ENCODE measurements around the gene EIF4H.
A peak's percentile ranks its signal among the peaks of the same experiment; 100 is the strongest.
"Not testable (repeated sequence)": the region's sequence is repeated elsewhere in the genome, so short reads cannot be mapped to it uniquely, and the experiment has no call there.

Gene EIF4H

GRCh38 chr7:74173866-74174605 is at the start of gene EIF4H:
Gene EIF4H, plus strand, starts transcription at chr7:74174356. Its CDS starts 28 bp downstream, at chr7:74174384.
- peak; percentile 81 for DNase-seq (ENCODE audit: low spot score)

DNA sequence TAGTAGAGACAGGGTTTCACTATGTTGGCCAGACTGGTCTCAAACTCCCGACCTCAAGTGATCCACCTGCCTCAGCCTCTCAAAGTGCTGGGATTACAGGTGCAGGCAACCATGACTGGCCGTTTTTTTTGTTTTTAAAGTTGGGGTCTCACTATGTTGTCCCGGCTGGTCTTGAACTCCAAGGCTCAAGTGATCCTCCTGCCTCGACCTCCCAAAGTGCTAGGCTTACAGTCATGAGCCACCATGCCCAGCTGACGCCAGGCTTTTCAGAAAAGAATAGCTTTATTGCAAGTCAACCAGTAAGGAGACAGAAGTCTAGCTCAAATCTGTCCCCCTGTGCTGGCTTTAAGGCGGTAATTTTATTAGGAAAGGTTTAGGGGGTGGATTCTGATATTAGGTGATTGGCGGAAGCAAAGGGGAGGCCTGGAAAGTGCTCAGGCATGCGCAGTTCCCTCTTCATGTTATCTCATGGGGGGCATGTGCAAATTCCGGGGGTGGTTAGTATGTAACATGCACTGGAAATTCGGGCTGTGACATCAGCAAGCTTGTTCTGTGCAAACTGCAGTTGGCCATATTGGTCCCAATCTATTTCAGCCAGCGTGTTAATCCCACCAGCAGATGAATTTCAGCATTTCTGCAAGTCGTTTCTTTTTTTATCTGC is 47.8 kb upstream of the EIF4H start:
- no peak for DNase-seq (ENCODE audit: low spot score)

DNA sequence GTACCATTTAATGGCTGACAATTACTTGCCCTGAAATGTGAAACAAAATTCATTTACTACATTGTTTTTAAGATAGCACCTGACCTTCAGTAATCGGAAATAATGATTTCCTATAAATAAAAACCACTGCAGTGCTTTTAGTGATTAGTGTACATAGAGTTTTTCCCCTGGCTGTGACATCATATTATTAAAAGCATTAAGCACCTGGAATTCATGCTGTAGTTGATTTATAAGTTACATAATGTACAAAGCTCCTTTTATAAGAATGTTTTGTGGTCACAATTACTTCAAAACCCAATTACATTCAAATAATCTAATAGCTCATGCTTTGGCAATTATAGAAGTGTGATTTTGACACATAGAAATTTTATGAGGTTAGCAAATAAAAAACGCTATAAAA is 44.3 kb upstream of the EIF4H start:
- DNase-seq (ENCODE audit: low spot score) = no peak

GRCh38 chr7:74130518-74130917 is 43.6 kb upstream of the EIF4H start:
- DNase-seq (ENCODE audit: low spot score) = no peak

- no peak for DNase-seq (ENCODE audit: low spot score)
Measured at GRCh38 chr7:74134117-74134620, 40.0 kb upstream of the EIF4H start.

GRCh38 chr7:74138334-74138867 is 35.8 kb upstream of the EIF4H start:
- DNase-seq (ENCODE audit: low spot score) = no peak

DNA sequence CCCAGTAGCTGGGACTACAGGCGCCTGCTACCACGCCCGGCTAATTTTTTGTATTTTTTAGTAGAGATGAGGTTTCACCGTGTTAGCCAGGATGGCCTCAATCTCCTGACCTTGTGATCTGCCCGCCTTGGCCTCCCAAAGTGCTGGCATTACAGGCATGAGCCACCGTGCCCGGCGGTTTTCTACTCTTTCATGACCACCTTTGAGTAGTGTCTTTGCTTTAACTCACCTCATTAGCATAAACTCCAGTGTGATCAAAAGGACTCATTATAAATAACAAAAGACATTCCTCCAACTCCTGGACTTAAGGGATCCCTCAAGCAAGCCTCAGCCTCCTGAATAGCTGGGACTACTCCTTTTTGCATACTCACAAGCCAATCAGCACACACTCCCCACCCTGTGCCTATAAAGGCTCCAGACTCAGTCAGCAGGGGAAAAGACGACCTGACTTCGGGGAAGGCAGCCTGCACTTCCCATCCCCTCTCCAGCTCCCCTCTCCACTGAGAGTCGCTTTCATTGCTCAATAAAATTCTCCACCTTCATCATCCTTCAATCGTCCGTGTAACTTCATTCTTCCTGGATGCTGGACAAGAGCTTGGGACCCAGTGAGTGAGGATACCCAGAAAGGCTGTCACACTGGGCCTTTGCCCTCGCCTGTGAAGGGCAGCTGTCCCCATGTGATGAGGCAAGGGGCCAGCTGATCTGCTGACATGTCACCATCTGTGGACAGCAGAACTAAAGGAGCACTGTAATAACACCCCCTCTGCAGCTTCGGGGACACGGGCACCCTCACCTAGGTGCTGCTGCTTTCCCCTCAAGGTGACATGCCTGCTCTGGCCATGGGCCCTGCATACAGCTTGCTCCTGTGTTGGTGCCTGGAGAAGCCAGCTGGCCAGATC is 35.0 kb upstream of the EIF4H start:
- DNase-seq (ENCODE audit: low spot score) = no peak

DNA sequence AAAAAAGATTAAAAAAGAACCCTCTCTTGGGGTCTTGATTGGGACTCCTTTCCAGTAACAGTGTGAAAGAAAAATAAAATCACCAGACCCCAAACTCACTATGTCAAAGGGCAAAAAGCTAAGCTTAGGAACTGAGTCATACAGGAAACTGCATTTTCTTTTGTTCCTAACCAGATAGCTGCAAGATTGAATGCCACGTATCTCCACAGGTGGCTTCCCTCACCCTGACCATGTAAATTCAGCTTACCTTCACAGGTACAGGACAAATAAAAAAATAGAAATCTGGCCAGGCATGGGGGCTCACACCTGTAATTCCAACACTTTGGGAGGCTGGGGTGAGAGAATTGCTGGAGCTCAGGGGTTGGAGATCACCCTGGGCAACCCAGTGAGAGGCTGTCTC is 32.5 kb upstream of the EIF4H start:
- DNase-seq (ENCODE audit: low spot score) = no peak

GRCh38 chr7:74143383-74143782 is 30.8 kb upstream of the EIF4H start:
- no peak for DNase-seq (ENCODE audit: low spot score)

DNA sequence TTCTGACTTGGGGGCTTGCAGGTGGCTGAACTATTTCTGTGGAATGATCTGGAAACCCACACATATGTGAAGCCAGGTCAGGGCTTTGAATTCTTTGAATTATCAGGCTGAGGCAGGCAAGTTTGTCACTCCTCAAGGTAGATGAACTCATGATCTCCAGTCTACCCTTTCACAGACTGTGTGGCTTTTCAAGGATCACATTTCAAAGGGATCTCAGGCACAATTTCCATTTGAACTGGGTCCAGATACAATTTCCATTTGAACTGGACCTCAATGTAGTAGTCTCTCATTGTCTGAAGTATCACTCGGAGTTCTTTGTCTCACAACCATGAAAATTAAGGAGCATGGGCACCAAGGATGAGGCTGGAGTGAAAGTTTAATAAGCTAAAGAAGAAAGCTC is 25.7 kb upstream of the EIF4H start:
- no peak for DNase-seq (ENCODE audit: low spot score)

- no peak for DNase-seq (ENCODE audit: low spot score)
Measured at GRCh38 chr7:74149071-74149470, 25.1 kb upstream of the EIF4H start.

DNA sequence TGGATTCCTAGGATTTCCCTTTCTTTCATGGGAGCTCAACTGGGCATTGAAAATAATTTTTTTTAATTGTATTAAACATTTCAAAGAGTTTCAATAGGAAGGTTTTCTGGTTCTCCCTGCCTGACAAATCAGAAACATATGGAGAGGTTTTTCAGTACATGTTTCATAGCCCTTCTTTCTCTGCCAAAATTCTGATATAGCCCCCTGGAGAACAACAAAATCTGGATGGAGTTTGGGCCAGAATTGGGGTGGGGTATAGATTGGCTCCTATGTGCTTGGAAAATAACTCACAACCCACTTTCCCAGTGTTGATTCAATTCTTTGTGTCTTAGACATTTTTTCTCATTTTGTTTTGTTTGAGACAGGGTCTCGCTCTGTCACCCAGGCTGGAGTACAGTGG is 24.6 kb upstream of the EIF4H start:
- no peak for DNase-seq (ENCODE audit: low spot score)

DNA sequence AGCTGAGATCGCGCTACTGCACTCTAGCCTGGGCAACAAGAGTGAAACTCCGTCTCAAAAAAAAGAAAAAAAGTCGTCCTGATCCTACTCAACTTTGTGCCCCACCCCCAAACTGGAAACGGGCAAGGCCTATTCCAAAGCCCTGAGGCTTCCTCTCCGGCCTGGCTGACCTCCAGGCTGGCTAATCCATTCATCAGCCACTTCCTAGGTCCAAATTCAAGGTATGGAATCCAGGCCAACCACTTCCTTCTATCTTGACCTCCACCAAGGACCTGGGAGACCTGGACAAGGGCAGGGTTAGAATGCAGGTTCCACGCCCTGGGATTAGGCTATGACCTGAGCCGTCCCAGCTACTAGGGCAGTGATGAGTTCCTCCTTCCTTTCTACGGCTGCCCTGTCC is 20.4 kb upstream of the EIF4H start:
- DNase-seq (ENCODE audit: low spot score) = no peak

DNA sequence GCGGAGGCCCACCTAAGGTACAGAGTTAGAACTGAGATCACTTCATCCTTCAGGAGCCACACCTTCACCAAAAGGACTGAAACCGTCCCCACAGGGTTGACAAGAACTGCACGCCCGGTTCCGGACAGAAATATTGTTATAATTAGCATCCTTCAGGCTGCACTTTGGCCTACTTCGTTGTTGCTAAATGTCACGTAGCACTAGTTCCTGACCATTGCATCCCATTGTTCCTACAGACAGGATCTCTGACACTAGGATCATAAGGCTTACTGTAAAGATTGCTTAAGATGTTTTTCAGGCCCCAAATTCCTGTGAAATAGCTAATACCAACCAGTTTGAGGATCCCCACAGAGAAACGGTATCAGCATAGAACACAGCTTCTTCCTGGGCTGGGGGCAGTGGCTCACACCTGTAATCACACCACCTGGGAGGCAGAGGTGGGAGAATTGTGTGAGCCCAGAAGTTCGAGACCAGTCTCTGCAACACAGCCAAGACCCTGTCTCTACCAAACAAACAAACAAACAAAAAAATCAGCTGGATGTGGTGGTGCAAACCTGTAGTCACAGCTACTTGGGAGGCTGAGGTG is 18.3 kb upstream of the EIF4H start:
- no peak for DNase-seq (ENCODE audit: low spot score)

GRCh38 chr7:74157605-74158004 is 16.6 kb upstream of the EIF4H start:
- no peak for DNase-seq (ENCODE audit: low spot score)

GRCh38 chr7:74164985-74165456 is 9.1 kb upstream of the EIF4H start:
- no peak for DNase-seq (ENCODE audit: low spot score)

DNA sequence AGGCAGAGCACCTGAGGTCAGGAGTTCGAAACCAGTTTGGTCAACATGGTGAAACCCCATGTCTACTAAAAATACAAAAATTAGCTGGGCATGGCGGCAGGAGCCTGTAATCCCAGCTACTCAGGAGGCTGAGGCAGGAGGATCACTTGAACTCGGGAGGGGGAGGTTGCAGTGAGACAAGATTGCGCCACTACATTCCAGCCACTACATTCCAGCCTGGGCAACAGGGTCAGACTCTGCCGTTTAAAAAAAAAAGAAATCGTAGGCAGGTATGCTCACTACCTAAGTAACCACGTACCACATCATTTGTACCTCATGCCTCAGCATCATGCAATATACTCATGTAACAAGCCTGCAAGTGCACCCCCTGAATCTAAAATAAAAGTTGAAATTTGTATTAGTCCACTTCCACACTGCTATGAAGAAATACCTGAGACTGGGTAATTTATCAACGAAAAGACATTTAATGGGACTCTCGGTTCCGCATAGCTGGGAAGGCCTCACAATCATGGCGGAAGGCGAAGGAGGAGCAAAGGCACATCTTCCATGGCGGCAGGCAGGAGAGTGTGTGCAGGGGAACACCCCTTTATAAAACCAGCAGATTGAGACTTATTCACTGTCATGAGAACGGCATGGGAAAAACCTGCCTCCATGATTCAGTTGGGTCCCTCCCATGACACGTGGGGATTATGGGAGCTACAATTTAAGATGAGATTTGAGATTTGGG is 8.1 kb upstream of the EIF4H start:
- DNase-seq (ENCODE audit: low spot score) = no peak

- not testable (repeated sequence) for DNase-seq (ENCODE audit: low spot score)
Measured at GRCh38 chr7:74167324-74167723, 6.8 kb upstream of the EIF4H start.

GRCh38 chr7:74173074-74173473 is 1.1 kb upstream of the EIF4H start:
- no peak for DNase-seq (ENCODE audit: low spot score)

GRCh38 chr7:74173491-74173865 is 678 bp upstream of the EIF4H start:
- DNase-seq (ENCODE audit: low spot score) = no peak

GRCh38 chr7:74174606-74175082 is 488 bp downstream of the EIF4H start:
- no peak for DNase-seq (ENCODE audit: low spot score)

All from HuH-7.5 (cell line).